Measurements from ENCODE around the gene RAB18. TPM values are rescaled to one million over a fixed set of nuclear protein-coding genes. Genes with fewer than 3 reads are reported as not detected.
"Not testable (repeated sequence)": the region's sequence is repeated elsewhere in the genome, so short reads cannot be mapped to it uniquely, and the experiment has no call there.

The RAB18 gene
- total RNA-seq, 1 donor from 2014 or later: 162 TPM

DNA sequence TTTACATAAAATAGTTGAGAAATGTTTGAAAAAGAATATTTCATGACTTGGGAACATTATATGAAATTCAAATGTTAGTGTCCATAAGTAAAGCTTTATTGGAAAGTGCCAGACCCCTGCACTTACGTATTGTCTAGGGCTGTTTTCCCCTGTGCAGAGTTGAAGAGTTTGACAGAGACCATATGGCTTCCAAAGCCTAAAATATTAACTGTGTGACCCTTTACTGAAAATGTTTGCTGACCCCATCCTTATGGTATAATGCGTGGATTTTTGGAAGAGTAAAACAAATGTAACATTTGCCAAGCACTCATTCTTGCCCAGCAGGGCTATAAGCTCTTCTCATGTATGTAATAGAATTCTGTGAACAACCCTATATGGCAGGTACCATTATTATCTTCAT is 40.1 kb upstream of the RAB18 start:
- no peaks in the 10 kb centered on the region for H3K4me1 Mint-ChIP-seq (ENCODE audit: low read depth, unreplicated experiment)
- Histone ChIP-seq H4K20me1 (ENCODE audit: insufficient read depth, low read length) (no peaks in the 10 kb centered on the region), H3K79me2 (ENCODE audit: insufficient read depth, low read length) (no peaks in the 10 kb centered on the region), H3K4me1 (ENCODE audit: insufficient read depth, low read length) (no peaks in the 10 kb centered on the region), H3K36me3 (ENCODE audit: insufficient read depth, low read length) (no peaks in the 10 kb centered on the region), H3K27me3 (ENCODE audit: insufficient read depth, low read length) (no peaks in the 10 kb centered on the region), H3K9me3 (ENCODE audit: insufficient read depth, low read depth, low read length) (no peaks in the 10 kb centered on the region), H3K27ac (ENCODE audit: low read depth, low read length) (no peak overlapping the region), H3K4me3 (ENCODE audit: insufficient read depth, low read depth, low read length) (no peak overlapping the region), H3K4me2 (ENCODE audit: low read length) (no peak overlapping the region), H3K9ac (ENCODE audit: low read length) (no peak overlapping the region), H2AFZ (ENCODE audit: low read depth, low read length) (no peak overlapping the region)
- no peaks in the 10 kb centered on the region for H3K36me3 Mint-ChIP-seq (ENCODE audit: low read depth, unreplicated experiment)
- no peaks in the 10 kb centered on the region for H3K27me3 Mint-ChIP-seq (ENCODE audit: low read depth, unreplicated experiment)
- DNase-seq (ENCODE audit: low read depth) (no peak), FAIRE-seq (no peak)
- TF ChIP-seq CTCF (IDR thresholded peaks at IDR 0.05; ENCODE audit: insufficient read depth, low read depth, low read length): no peak
- no peak for TF ChIP-seq EZH2 (IDR thresholded peaks at IDR 0.05; ENCODE audit: insufficient read depth, low read length)
- no peak overlapping the region for H3K27ac Mint-ChIP-seq (ENCODE audit: unreplicated experiment)
- H3K4me3 Mint-ChIP-seq (ENCODE audit: unreplicated experiment): no peak overlapping the region
- no peaks in the 10 kb centered on the region for H3K9me3 Mint-ChIP-seq (ENCODE audit: unreplicated experiment)

DNA sequence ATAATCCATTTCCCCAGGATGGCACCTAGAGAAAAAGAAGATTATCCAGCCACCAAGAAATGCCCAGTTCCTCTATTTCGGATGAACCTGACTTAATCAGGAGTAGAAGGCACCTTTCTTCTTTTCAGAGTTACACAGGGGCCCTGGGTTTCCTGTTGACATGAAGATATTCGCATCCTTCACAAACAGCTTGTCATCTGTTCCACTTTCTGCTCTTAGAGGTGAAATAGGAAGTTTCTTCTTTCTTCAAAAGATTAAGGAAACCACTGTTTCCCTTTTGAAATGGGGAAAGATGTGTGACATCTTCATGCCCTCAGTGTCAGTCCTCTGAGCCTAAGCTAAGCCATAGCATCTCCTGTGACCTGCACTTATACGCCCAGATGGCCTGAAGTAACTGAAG is 39.1 kb upstream of the RAB18 start:
- DNase-seq (ENCODE audit: low read depth): no peak
- Histone ChIP-seq H3K27me3 (ENCODE audit: insufficient read depth, low read length) (no peaks in the 10 kb centered on the region), H3K36me3 (ENCODE audit: insufficient read depth, low read length) (no peaks in the 10 kb centered on the region), H3K4me1 (ENCODE audit: insufficient read depth, low read length) (no peaks in the 10 kb centered on the region), H3K4me2 (ENCODE audit: low read length) (no peak overlapping the region), H3K27ac (ENCODE audit: low read depth, low read length) (no peak overlapping the region), H3K9me3 (ENCODE audit: insufficient read depth, low read depth, low read length) (no peaks in the 10 kb centered on the region), H4K20me1 (ENCODE audit: insufficient read depth, low read length) (no peaks in the 10 kb centered on the region), H3K9ac (ENCODE audit: low read length) (no peak overlapping the region), H3K79me2 (ENCODE audit: insufficient read depth, low read length) (no peaks in the 10 kb centered on the region), H2AFZ (ENCODE audit: low read depth, low read length) (no peak overlapping the region), H3K4me3 (ENCODE audit: insufficient read depth, low read depth, low read length) (no peak overlapping the region)
- no peaks in the 10 kb centered on the region for H3K4me1 Mint-ChIP-seq (ENCODE audit: low read depth, unreplicated experiment)
- H3K36me3 Mint-ChIP-seq (ENCODE audit: low read depth, unreplicated experiment): no peaks in the 10 kb centered on the region
- TF ChIP-seq EZH2 (IDR thresholded peaks at IDR 0.05; ENCODE audit: insufficient read depth, low read length): no peak
- no peak for TF ChIP-seq CTCF (IDR thresholded peaks at IDR 0.05; ENCODE audit: insufficient read depth, low read depth, low read length)
- H3K9me3 Mint-ChIP-seq (ENCODE audit: unreplicated experiment): no peaks in the 10 kb centered on the region
- no peak for FAIRE-seq
- H3K27me3 Mint-ChIP-seq (ENCODE audit: low read depth, unreplicated experiment): no peaks in the 10 kb centered on the region
- no peak overlapping the region for H3K27ac Mint-ChIP-seq (ENCODE audit: unreplicated experiment)
- H3K4me3 Mint-ChIP-seq (ENCODE audit: unreplicated experiment): no peak overlapping the region

DNA sequence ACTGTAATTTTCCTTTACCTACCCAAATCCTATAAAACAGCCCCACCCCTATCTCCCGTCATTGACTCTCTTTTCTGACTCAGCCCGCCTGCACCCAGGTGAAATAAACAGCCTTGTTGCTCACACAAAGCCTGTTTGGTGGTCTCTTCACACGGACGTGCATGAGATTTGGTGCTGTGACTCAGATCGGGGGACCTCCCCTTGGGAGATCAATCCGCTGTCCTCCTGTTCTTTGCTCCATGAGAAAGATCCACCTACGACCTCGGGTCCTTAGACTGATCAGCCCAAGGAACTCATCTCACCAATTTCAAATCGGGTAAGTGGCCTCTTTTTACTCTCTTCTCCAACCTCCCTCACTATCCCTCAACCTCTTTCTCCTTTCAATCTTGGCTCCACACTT is 38.5 kb upstream of the RAB18 start:
- not testable (repeated sequence) for H2AFZ ChIP-seq (ENCODE audit: low read depth, low read length); H3K9ac ChIP-seq (ENCODE audit: low read length); H3K79me2 ChIP-seq (ENCODE audit: insufficient read depth, low read length); FAIRE-seq; H3K27me3 Mint-ChIP-seq (ENCODE audit: low read depth, unreplicated experiment); H3K4me3 Mint-ChIP-seq (ENCODE audit: unreplicated experiment); H3K27ac Mint-ChIP-seq (ENCODE audit: unreplicated experiment); H3K9me3 ChIP-seq (ENCODE audit: insufficient read depth, low read depth, low read length); H3K9me3 Mint-ChIP-seq (ENCODE audit: unreplicated experiment); H3K36me3 Mint-ChIP-seq (ENCODE audit: low read depth, unreplicated experiment); H3K4me1 Mint-ChIP-seq (ENCODE audit: low read depth, unreplicated experiment); H3K27ac ChIP-seq (ENCODE audit: low read depth, low read length); H3K27me3 ChIP-seq (ENCODE audit: insufficient read depth, low read length); H4K20me1 ChIP-seq (ENCODE audit: insufficient read depth, low read length); DNase-seq (ENCODE audit: low read depth); H3K4me2 ChIP-seq (ENCODE audit: low read length); H3K4me3 ChIP-seq (ENCODE audit: insufficient read depth, low read depth, low read length); H3K4me1 ChIP-seq (ENCODE audit: insufficient read depth, low read length); H3K36me3 ChIP-seq (ENCODE audit: insufficient read depth, low read length)

Measured in astrocyte (in vitro differentiated cells and primary cell).